ENCODE measurements around the gene TLR10.

Gene TLR10

GRCh38 chr4:38759113-38759789, 23.5 kb downstream of the TLR10 start:
- peak; percentile 48 for DNase-seq (ENCODE audit: low spot score)
- in situ Hi-C loops (cut with MboI; ENCODE audit: low sequenced_read_pairs, unreplicated experiment) = loop anchor here (10.0 kb wide), 1 partner anchor 376 kb away; no protein-coding TSS in a partner anchor

DNA sequence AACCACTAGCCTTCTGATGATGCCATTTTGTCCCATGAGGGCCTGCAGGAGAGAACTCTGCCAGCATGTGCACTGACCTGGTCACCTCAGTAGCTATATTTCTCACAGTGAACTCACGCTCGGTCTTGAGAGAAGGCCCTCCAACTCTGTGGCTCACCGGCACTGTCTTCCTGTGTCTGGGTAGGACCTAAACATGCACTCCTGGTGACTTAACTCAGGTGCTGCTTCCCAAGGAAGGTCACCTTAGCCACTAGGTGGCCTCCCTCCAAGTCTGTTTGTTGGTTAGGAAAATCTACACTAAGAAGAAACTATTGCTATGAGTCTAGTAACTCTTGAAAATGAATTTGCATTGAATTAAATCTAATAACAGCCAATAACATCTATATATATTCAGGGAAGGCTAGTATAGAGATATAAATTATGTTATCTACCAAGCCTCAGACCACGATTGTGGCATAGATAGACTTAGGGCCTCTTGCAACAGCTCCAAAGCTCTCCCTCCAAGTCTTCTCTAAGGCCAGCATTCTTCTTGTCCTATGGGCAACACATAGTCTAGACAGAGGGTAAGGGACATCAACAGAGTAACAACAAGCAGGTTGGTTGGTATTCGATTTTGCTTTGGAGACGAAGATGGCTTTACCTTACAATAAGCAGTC, 24.7 kb downstream of the TLR10 start:
- no peak for DNase-seq (ENCODE audit: low spot score)
- in situ Hi-C loops (cut with MboI; ENCODE audit: low sequenced_read_pairs, unreplicated experiment) = loop anchor here (10.0 kb wide), 1 partner anchor 377 kb away; no protein-coding TSS in a partner anchor
- peak; percentile 45 for TF ChIP-seq CTCF (IDR thresholded peaks at IDR 0.05; ENCODE audit: borderline replicate concordance, control extremely low read depth, extremely low read depth, insufficient read depth, missing control alignments)

More at GRCh38 chr4:38759113-38759789, 23.5 kb downstream of the TLR10 start:
- peak; percentile 51 for TF ChIP-seq CTCF (IDR thresholded peaks at IDR 0.05; ENCODE audit: borderline replicate concordance, control extremely low read depth, extremely low read depth, insufficient read depth, missing control alignments)

DNA sequence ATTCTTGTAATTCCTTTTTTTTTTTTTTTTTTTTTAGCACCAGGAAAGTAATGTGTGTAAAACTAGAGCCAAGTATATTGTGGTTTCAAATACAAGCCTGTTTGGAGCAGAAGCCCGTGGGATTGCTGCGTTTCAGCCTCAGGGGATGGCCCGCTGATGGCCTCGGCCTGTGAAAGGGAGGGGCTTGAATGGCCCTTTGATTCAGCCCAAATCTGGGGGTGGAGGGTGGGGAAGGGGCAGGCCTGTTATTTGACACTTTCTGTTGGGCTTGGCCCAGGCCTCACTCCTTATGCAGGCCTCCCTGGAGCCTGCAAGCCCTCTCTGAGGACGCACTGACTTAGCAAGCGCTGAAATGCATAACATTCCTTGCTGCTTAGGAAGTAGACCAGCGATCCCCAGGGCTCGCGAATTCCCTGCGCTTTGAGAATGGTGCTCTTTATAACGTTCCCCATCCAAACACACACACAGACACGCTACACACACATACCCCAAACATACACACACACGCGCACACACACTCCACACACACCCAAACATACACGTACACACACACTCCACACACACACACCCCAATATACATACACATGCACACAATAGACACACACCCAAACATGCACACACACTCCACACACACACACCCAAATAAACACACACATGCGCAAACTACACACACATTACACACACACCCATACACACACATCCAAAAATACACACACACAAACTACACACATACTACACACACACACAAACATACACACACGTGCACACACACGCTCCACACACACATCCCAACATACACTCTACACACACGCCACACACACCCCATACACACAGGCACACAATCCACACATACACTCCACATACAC, 29.6 kb downstream of the TLR10 start:
- DNase-seq (ENCODE audit: low spot score) = no peak

GRCh38 chr4:38752372-38752940, 30.3 kb downstream of the TLR10 start:
- DNase-seq (ENCODE audit: low spot score) = peak; percentile 62
- TF ChIP-seq CTCF (IDR thresholded peaks at IDR 0.05; ENCODE audit: borderline replicate concordance, control extremely low read depth, extremely low read depth, insufficient read depth, missing control alignments) = no peak

More for the DNA sequence above, 29.6 kb downstream of the TLR10 start:
- in situ Hi-C loops (cut with MboI; ENCODE audit: low sequenced_read_pairs, unreplicated experiment) = loop anchor here (10.0 kb wide), 1 partner anchor 382 kb away; no protein-coding TSS in a partner anchor
- TF ChIP-seq CTCF (IDR thresholded peaks at IDR 0.05; ENCODE audit: borderline replicate concordance, control extremely low read depth, extremely low read depth, insufficient read depth, missing control alignments) = no peak

GRCh38 chr4:38751341-38752010, 31.3 kb downstream of the TLR10 start:
- TF ChIP-seq CTCF (IDR thresholded peaks at IDR 0.05; ENCODE audit: borderline replicate concordance, control extremely low read depth, extremely low read depth, insufficient read depth, missing control alignments) = no peak
- in situ Hi-C loops (cut with MboI; ENCODE audit: low sequenced_read_pairs, unreplicated experiment) = loop anchor here (10.0 kb wide), 1 partner anchor 383 kb away; no protein-coding TSS in a partner anchor
- no peak for DNase-seq (ENCODE audit: low spot score)

More at GRCh38 chr4:38752372-38752940, 30.3 kb downstream of the TLR10 start:
- in situ Hi-C loops (cut with MboI; ENCODE audit: low sequenced_read_pairs, unreplicated experiment) = loop anchor here (10.0 kb wide), 1 partner anchor 382 kb away; no protein-coding TSS in a partner anchor
